ENCODE results near the gene ERN1. TPM values are rescaled to one million over a fixed set of nuclear protein-coding genes. Genes with fewer than 3 reads are reported as not detected.

The ERN1 gene
- total RNA-seq, 1 donor from 2014 or later, result 6.3 TPM

DNA sequence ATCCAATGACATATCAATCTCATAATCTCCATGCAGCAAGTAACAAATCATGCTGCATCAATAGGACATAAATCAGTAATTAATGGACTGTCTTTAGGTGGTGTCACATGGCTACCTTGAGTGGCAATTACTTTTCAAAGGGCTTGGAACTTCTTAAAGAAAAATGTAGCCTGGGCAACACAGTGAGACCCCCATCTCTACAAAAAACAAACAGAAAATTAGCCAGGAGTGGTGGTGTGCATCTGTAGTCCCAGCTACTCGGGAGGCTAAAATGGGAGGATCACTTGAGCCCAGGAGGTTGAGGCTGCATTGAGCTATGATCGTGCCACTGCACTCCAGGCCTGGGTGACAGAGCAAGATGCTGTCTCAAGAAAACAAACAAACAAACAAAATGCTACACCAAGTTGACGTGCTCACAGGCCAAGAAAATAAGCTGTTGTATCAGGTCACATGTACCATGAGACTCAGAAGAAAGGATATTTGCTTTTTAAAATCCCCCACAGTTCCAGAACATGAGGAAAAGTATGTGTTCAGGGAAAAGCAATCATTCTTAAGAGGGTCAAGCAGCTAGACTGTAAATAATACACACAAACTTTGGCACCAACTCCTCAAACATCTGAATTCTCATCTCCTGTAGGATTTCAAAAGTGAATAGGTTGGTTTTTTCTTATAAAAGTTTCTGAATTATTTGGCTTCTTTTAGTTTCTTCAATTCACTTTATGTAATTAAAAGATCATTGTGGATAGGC lies 23.8 kb upstream of the ERN1 start:
- TF ChIP-seq, protein P1, sequence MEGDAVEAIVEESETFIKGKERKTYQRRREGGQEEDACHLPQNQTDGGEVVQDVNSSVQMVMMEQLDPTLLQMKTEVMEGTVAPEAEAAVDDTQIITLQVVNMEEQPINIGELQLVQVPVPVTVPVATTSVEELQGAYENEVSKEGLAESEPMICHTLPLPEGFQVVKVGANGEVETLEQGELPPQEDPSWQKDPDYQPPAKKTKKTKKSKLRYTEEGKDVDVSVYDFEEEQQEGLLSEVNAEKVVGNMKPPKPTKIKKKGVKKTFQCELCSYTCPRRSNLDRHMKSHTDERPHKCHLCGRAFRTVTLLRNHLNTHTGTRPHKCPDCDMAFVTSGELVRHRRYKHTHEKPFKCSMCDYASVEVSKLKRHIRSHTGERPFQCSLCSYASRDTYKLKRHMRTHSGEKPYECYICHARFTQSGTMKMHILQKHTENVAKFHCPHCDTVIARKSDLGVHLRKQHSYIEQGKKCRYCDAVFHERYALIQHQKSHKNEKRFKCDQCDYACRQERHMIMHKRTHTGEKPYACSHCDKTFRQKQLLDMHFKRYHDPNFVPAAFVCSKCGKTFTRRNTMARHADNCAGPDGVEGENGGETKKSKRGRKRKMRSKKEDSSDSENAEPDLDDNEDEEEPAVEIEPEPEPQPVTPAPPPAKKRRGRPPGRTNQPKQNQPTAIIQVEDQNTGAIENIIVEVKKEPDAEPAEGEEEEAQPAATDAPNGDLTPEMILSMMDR (conservative IDR thresholded peaks at IDR 0.05; ENCODE audit: low read depth, low read length), result no peak
- no peak overlapping the region for H3K4me3 ChIP-seq (ENCODE audit: low read depth, low read length)
- DNase-seq (ENCODE audit: low read depth), result no peak

DNA sequence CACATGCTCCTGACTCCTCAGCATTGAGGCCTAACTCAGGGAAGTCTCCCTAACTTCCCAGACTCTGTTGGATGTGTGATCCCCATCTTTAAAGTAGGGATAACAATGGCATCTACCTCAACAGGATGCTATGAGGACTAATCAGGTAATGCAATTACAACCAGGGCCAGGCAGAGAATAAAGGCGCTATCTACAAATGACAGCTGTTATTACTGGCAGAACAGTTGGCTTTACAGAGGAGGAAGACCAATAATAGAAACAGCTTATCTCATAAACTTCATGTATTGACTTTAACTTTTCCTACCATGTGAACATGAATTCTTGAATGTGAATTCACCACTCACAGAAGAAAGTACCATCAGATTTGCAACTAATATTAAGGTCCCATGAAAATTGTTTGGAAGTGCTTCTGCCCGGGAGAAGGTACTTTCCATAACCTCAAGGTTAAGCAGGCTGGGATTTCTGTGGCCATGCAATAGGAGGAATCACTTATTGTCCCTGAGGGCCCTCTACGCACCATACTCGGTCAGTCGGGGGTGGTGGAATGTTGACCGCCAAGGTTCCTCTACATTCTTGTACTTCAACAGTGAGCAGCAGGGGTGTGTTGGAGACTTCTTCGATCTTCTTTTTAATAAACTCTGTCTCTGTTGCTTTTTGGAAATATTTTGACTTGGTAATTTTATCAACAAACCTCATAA lies 22.6 kb upstream of the ERN1 start:
- TF ChIP-seq, protein P1 (conservative IDR thresholded peaks at IDR 0.05; ENCODE audit: low read depth, low read length), result no peak
- DNase-seq (ENCODE audit: low read depth), result no peak
- no peak overlapping the region for H3K4me3 ChIP-seq (ENCODE audit: low read depth, low read length)

DNA sequence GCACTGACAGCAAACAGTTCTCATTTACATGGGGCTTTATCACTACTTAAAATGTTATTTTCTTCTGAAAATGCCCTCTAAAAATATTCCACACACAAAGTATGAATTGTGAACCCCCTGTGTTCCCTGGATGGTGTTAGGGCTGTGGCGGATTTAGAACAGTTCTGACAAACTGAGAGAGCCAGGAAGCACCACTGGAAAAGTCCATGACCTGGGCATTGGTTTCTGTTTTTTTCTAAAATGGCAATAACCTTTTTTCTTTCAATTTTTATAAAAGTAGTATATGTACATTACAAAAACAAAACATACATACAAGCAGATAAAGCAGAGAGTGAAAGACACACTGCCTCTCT lies 21.0 kb upstream of the ERN1 start:
- TF ChIP-seq, protein P1 (conservative IDR thresholded peaks at IDR 0.05; ENCODE audit: low read depth, low read length), result no peak
- H3K4me3 ChIP-seq (ENCODE audit: low read depth, low read length), result no peak overlapping the region
- no peak for DNase-seq (ENCODE audit: low read depth)

DNA sequence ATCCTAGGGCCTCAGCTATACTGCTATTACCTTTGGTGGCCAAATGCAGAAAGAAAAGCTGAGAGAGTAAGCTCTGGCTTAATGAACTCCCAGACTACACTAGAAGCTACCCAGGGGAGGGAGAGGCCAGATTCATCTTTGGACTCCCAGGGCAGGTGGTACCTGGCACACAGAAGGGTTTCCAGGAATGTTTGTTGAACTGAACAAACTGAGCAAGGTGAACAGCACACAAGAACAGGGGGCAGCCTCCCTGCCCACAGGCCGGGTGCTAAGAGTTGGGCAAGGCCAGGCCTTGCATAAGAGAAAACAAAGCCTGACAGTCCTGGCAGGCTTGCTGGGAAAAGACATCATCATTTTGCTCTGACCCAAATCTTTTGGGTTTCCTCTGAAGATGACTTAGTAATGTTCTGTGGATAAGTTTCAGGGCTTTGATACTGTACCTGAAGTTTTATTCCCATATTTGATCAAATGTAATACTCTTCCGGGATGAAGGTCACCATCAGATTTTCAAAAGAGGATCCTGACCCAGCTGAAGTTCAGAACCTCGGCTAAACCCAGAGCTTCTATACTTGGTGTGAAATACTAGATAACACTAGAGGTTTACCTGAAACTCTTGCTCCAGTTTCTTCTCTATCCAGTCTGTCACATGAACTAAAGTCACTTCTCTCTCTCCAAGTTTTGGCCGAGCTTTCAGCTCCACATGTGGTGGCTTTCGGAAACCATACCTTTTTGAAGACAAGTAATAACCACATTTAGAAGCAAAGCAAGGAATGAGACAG lies 20.5 kb upstream of the ERN1 start:
- no peak for DNase-seq (ENCODE audit: low read depth)
- TF ChIP-seq, protein P1 (conservative IDR thresholded peaks at IDR 0.05; ENCODE audit: low read depth, low read length), result no peak
- H3K4me3 ChIP-seq (ENCODE audit: low read depth, low read length), result no peak overlapping the region

DNA sequence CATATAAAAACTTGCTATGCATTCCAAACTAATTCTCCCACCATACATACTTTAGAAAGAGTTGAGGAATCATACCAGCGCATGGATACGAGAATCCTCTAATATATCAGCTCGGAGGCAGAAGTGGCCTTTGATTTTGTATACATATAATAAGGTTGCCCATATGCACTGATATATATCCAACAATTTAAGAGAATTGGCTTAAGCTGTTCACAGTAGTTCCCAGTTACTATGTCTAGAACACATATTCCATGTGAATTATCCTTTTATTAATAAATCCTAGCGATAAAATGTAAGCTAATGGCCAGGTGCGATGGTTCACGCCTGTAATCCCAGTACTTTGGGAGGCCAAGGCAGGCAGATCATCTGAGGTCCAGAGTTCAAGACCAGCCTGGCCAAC lies 19.3 kb upstream of the ERN1 start:
- no peak for DNase-seq (ENCODE audit: low read depth)
- TF ChIP-seq, protein P1 (conservative IDR thresholded peaks at IDR 0.05; ENCODE audit: low read depth, low read length), result no peak
- H3K4me3 ChIP-seq (ENCODE audit: low read depth, low read length), result no peak overlapping the region

DNA sequence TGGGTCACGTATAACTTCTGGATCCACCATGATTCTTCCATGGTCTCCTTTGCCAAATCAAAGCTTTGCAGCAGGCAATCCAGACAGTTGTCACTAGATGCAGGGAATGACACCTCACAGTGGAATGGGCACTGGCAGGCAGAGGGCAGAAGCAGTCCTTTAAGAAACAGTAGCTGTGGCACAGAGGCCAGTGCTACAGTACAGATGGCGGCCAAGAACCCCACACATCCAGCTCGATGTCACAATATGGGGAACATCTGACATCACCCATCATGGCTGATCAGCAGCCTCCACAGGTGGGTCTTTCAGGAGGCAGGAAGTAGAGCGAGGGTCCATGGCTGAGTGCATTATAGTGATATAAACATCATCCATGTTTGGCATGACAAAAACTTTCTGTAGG lies 18.8 kb upstream of the ERN1 start:
- DNase-seq (ENCODE audit: low read depth), result no peak
- TF ChIP-seq, protein P1 (conservative IDR thresholded peaks at IDR 0.05; ENCODE audit: low read depth, low read length), result peak; percentile 35
- H3K4me3 ChIP-seq (ENCODE audit: low read depth, low read length), result no peak overlapping the region

Measured in epithelial cell of proximal tubule (primary cell).